ENCODE measurements around the gene AMPD2. TPM values are rescaled to one million over a fixed set of nuclear protein-coding genes. Genes with fewer than 3 reads are reported as not detected.
"Not testable (repeated sequence)": the region's sequence is repeated elsewhere in the genome, so short reads cannot be mapped to it uniquely, and the experiment has no call there.

Gene AMPD2
- total RNA-seq, 1 experiment from 2014 or later = 85.8 TPM

GRCh38 chr1:109677459-109677858, 57.8 kb downstream of the AMPD2 start:
- Histone ChIP-seq H3K9me3 (ENCODE audit: control insufficient read depth, insufficient read depth, low read depth, low read length) (no peaks in the 10 kb centered on the region), H3K4me3 (ENCODE audit: low read depth in 2 of 2, low read length in 2 of 2) (no peak overlapping the region), H3K27ac (ENCODE audit: low read length) (no peak overlapping the region), H3K36me3 (ENCODE audit: control insufficient read depth, insufficient read depth, low read length) (no peaks in the 10 kb centered on the region), H3K27me3 (ENCODE audit: control insufficient read depth, insufficient read depth, low read length) (no peaks in the 10 kb centered on the region), H3K4me1 (ENCODE audit: control insufficient read depth, insufficient read depth, low read length) (no peaks in the 10 kb centered on the region)
- TF ChIP-seq TCF7L2 (IDR thresholded peaks at IDR 0.05; ENCODE audit: low read depth, low read length) (no peak), REST (IDR thresholded peaks at IDR 0.05; ENCODE audit: insufficient read depth in 1 of 2, low read depth in 2 of 2, low read length in 1 of 2) (no peak), CTCF (IDR thresholded peaks at IDR 0.05) (no peak), SIN3A (IDR thresholded peaks at IDR 0.05; ENCODE audit: borderline replicate concordance, insufficient read depth, low read depth, low read length) (no peak), POLR2AphosphoS5 (IDR thresholded peaks at IDR 0.05; ENCODE audit: low read depth, low read length) (no peak)
- in situ Hi-C loops (cut with HindIII; ENCODE audit: low pct_unique_long_range_greater_than_20kb, low sequenced_read_pairs) = no loop called here
- intact Hi-C loops (cut with micrococcal nuclease; ENCODE audit: unreplicated experiment) = no loop called here
- DNase-seq (ENCODE audit: low read depth, low spot score) = no peak
- ATAC-seq = no peak
- no TSS peak for BruUV-seq (replicated peaks)
- ChIA-PET POLR2A (no interaction called here), CTCF (no interaction called here)

- POLR2A ChIA-PET; H3K36me3 ChIP-seq (ENCODE audit: control insufficient read depth, insufficient read depth, low read length); intact Hi-C loops (cut with micrococcal nuclease; ENCODE audit: unreplicated experiment); H3K27ac ChIP-seq (ENCODE audit: low read length); H3K4me1 ChIP-seq (ENCODE audit: control insufficient read depth, insufficient read depth, low read length); CTCF ChIA-PET; H3K4me3 ChIP-seq (ENCODE audit: low read depth in 2 of 2, low read length in 2 of 2); BruUV-seq (replicated peaks); H3K9me3 ChIP-seq (ENCODE audit: control insufficient read depth, insufficient read depth, low read depth, low read length); ATAC-seq; H3K27me3 ChIP-seq (ENCODE audit: control insufficient read depth, insufficient read depth, low read length); in situ Hi-C loops (cut with HindIII; ENCODE audit: low pct_unique_long_range_greater_than_20kb, low sequenced_read_pairs); DNase-seq (ENCODE audit: low read depth, low spot score): not testable (repeated sequence)
Measured at GRCh38 chr1:109678637-109679036, 59.0 kb downstream of the AMPD2 start.

Other genes with a start within 250 kb of the AMPD2 start
- 25.1 TPM for gene SORT1, start 221.9 kb upstream of the AMPD2 start, total RNA-seq (2021; ENCODE audit: unreplicated experiment)
- 118 TPM for gene PSMA5, start 193.4 kb upstream of the AMPD2 start, total RNA-seq (2021; ENCODE audit: unreplicated experiment)
- gene SYPL2, start 153.3 kb upstream of the AMPD2 start, total RNA-seq (2021; ENCODE audit: unreplicated experiment) = 0.74 TPM
- gene ATXN7L2, start 135.9 kb upstream of the AMPD2 start, total RNA-seq (2021; ENCODE audit: unreplicated experiment) = 4.9 TPM
- gene CYB561D1, start 125.7 kb upstream of the AMPD2 start, total RNA-seq (2021; ENCODE audit: unreplicated experiment) = 4.5 TPM
- gene AMIGO1, start 110.1 kb upstream of the AMPD2 start, total RNA-seq (2021; ENCODE audit: unreplicated experiment) = 0.64 TPM
- not detected for gene GPR61, start 80.0 kb upstream of the AMPD2 start, total RNA-seq (2021; ENCODE audit: unreplicated experiment)
- 6.4 TPM for gene GNAI3, start 71.2 kb upstream of the AMPD2 start, total RNA-seq (2021; ENCODE audit: unreplicated experiment)
- 0.44 TPM for gene GNAT2, start 221 bp upstream of the AMPD2 start, total RNA-seq (2021; ENCODE audit: unreplicated experiment)
- gene GSTM4, start 36.3 kb downstream of the AMPD2 start, total RNA-seq (2021; ENCODE audit: unreplicated experiment) = 22.0 TPM
- 10.2 TPM for gene GSTM2, start 48.2 kb downstream of the AMPD2 start, total RNA-seq (2021; ENCODE audit: unreplicated experiment)
- gene GSTM1, start 68.0 kb downstream of the AMPD2 start, total RNA-seq (2021; ENCODE audit: unreplicated experiment) = not detected
- not detected for gene GSTM5, start 92.4 kb downstream of the AMPD2 start, total RNA-seq (2021; ENCODE audit: unreplicated experiment)
- 93.1 TPM for gene GSTM3, start 121.2 kb downstream of the AMPD2 start, total RNA-seq (2021; ENCODE audit: unreplicated experiment)
- gene EPS8L3, start 144.1 kb downstream of the AMPD2 start, total RNA-seq (2021; ENCODE audit: unreplicated experiment) = not detected